Neuron (in vitro differentiated cells): ENCODE data around the gene ERICH6B.

Experiments
- H2AFZ ChIP-seq: one replicate; pipeline ENCODE4 v1.6.1; 2013; ENCODE audit warnings: low read depth, mild to moderate bottlenecking, inconsistent platforms, low read length, moderate library complexity
- H3K27me3 ChIP-seq: one replicate; pipeline ENCODE4 v1.6.1; 2013; ENCODE audit warnings: low read length; ENCODE audit not compliant: insufficient read depth
- H3K36me3 ChIP-seq: one replicate; pipeline ENCODE4 v1.6.1; 2013; ENCODE audit warnings: low read length; ENCODE audit not compliant: insufficient read depth
- H3K4me1 ChIP-seq: one replicate; pipeline ENCODE4 v1.6.1; 2013; ENCODE audit warnings: low read length; ENCODE audit not compliant: insufficient read depth
- H3K4me3 ChIP-seq: 2 replicates; pipeline ENCODE4 v1.5.1; 2013; ENCODE audit warnings: mild to moderate bottlenecking, low read length, moderate library complexity
- H3K9me3 ChIP-seq: one replicate; pipeline ENCODE4 v1.6.1; 2013; ENCODE audit warnings: low read length

The ERICH6B gene

DNA sequence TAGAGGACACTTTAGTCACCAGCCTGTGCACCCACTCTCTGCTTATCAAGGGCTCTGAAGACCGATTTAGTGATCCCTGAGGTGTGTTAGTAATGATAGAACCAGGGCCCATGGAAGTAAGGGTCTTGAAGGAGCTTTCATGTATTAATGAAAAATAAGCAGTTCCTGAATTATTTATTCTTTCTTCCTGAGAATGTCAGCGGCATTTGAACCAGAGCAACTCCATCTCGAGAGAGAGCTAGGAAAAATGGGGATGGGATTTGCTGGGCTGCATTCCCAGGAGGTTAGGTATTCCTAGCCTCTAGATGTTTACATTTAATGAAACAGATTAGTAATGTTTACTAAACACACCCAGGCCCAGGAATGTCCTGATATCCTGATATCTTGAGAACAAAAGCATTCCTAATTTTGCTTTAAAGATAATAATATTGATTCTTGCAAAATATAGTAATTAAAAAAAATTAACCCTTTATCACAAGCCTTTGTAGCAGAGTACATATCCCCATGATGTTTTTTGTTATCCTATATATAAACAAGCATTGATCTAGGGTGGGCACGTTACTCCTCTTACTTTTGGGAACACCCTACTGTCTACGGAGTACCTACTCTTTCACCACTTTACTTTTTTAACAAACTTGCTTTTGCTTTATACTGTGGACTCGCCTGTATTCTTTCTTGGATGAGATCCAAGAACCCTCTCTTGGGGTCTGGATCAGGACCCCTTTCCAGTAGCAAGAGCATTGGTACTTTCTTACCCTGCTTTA, 87.7 kb downstream of the ERICH6B start:
- Histone ChIP-seq H3K27me3 (no peaks in the 10 kb centered on the region), H3K36me3 (peaks cover 62% of the 10 kb centered on the region), H2AFZ (no peak overlapping the region), H3K4me1 (no peaks in the 10 kb centered on the region), H3K9me3 (no peaks in the 10 kb centered on the region), H3K4me3 (no peak overlapping the region)

DNA sequence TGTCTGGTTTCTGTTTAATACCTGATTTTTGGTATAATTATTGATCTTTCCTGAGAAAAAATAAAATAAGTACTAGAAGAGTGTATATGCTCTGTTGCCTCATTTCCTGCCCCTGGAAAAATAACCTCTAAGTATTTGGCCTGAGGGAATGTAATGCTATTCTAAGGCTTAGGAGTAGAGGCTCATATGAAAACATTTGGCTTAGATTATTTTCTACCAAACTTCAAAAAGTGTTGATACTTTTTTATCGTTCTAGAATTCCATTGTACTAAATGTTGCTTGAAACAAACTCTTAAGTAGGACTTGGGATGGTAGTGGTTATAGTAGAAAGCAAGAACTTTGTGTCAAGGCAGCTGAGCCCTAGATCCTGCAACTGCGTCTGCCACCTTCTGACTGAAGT, 93.0 kb downstream of the ERICH6B start:
- Histone ChIP-seq H3K4me3 (no peak overlapping the region), H3K27me3 (no peaks in the 10 kb centered on the region), H3K36me3 (peaks cover 68% of the 10 kb centered on the region), H3K9me3 (no peaks in the 10 kb centered on the region), H3K4me1 (no peaks in the 10 kb centered on the region), H2AFZ (no peak overlapping the region)

DNA sequence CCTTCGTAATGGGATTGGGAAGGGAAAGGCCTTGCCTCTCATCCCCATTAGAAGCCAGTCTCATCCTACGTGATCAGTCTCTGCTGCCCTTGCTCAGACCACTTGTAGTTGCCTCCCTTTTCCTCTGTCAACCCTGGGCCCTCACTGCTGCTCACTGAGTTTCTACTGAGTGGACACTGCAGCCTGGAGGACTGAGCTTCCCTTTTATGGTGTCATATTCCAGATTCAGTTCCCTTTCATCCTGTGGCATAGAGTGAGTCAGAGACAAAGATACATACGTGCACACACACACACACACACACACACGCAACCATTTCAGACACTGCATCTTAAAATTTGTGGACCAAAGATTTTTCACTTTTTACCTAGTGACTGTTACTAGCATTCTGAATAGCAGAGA, 94.2 kb downstream of the ERICH6B start:
- H2AFZ ChIP-seq = no peak overlapping the region
- no peaks in the 10 kb centered on the region for H3K27me3 ChIP-seq
- peaks cover 68% of the 10 kb centered on the region for H3K36me3 ChIP-seq
- no peak overlapping the region for H3K4me3 ChIP-seq
- no peaks in the 10 kb centered on the region for H3K4me1 ChIP-seq
- H3K9me3 ChIP-seq = no peaks in the 10 kb centered on the region

DNA sequence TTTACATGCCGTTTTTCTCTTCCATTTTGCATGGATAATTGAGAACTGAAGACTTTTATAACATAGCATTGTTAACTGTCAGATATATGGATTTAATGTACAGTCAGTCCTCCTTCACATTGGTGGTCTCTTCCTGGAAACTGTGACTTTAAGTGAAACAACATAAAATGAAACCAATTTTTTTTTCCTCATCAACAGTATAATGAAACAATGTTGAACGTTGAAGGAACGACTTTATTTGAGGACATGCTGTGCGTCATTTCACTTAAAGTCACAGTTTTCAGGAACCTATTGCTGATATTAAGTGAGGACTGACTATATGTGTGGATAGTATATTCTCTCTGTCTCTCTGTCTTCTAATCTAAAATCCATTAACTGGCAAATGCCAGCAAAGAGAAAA, 96.0 kb downstream of the ERICH6B start:
- no peaks in the 10 kb centered on the region for H3K27me3 ChIP-seq
- peaks cover 75% of the 10 kb centered on the region for H3K36me3 ChIP-seq
- no peaks in the 10 kb centered on the region for H3K4me1 ChIP-seq
- no peak overlapping the region for H3K4me3 ChIP-seq
- no peak overlapping the region for H2AFZ ChIP-seq
- H3K9me3 ChIP-seq = no peaks in the 10 kb centered on the region

DNA sequence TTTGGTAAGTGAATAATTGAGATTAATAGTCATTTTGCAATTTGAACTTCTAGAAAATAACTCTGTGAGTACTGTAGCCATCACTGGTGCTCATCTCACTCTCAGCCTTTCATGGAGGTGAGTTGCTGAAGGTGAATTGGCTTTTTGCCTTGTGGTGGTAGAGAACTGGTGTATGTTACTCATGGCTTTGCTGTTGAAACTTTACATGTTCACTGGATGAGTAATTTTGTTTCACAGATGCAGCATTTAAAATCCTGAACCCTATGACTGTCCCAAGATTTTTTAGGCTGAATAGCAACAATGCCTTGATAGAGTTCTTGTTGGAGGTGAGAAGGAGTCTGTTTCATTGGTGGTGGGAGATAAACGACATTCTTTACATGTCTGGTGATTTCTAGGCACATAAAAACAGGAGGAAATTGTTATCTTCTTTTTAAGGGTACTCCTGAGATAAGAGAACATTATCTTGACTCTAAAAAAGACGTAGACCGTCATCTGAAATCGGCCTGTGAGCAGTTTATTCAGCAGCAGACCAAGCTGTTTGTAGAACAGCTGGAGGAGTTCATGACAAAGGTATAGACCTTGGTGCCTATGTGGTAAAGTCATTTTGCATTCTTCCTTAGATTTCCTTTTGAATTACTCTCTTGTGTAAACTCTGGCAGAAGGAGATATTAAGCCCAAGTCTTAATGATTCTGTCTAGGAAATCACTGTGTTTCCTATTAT, 96.9 kb downstream of the ERICH6B start:
- H3K9me3 ChIP-seq = no peaks in the 10 kb centered on the region
- H3K4me1 ChIP-seq = no peaks in the 10 kb centered on the region
- no peaks in the 10 kb centered on the region for H3K27me3 ChIP-seq
- H3K36me3 ChIP-seq = peaks cover 70% of the 10 kb centered on the region
- H2AFZ ChIP-seq = no peak overlapping the region
- H3K4me3 ChIP-seq = no peak overlapping the region

- H3K27me3 ChIP-seq = no peaks in the 10 kb centered on the region
- peaks cover 76% of the 10 kb centered on the region for H3K36me3 ChIP-seq
- H2AFZ ChIP-seq = no peak overlapping the region
Measured at GRCh38 chr13:45516757-45517156, 98.8 kb downstream of the ERICH6B start.

GRCh38 chr13:45512098-45512496, 103.4 kb downstream of the ERICH6B start:
- H3K9me3 ChIP-seq = no peaks in the 10 kb centered on the region
- H3K36me3 ChIP-seq = peaks cover 59% of the 10 kb centered on the region
- no peak overlapping the region for H2AFZ ChIP-seq
- no peaks in the 10 kb centered on the region for H3K4me1 ChIP-seq
- H3K4me3 ChIP-seq = no peak overlapping the region
- no peaks in the 10 kb centered on the region for H3K27me3 ChIP-seq

More at GRCh38 chr13:45516757-45517156, 98.8 kb downstream of the ERICH6B start:
- no peaks in the 10 kb centered on the region for H3K4me1 ChIP-seq
- no peak overlapping the region for H3K4me3 ChIP-seq
- no peaks in the 10 kb centered on the region for H3K9me3 ChIP-seq

- peaks cover 58% of the 10 kb centered on the region for H3K36me3 ChIP-seq
- no peaks in the 10 kb centered on the region for H3K9me3 ChIP-seq
- no peak overlapping the region for H3K4me3 ChIP-seq
- no peak overlapping the region for H2AFZ ChIP-seq
- no peaks in the 10 kb centered on the region for H3K4me1 ChIP-seq
- no peaks in the 10 kb centered on the region for H3K27me3 ChIP-seq
Measured at GRCh38 chr13:45511310-45512097, 104.0 kb downstream of the ERICH6B start.

GRCh38 chr13:45510672-45511071, 104.9 kb downstream of the ERICH6B start:
- Histone ChIP-seq H3K27me3 (no peaks in the 10 kb centered on the region), H3K9me3 (no peaks in the 10 kb centered on the region), H3K4me1 (no peaks in the 10 kb centered on the region), H3K4me3 (no peak overlapping the region), H2AFZ (no peak overlapping the region), H3K36me3 (peaks cover 57% of the 10 kb centered on the region)

GRCh38 chr13:45508776-45509175, 106.8 kb downstream of the ERICH6B start:
- H3K9me3 ChIP-seq = no peaks in the 10 kb centered on the region
- peaks cover 58% of the 10 kb centered on the region for H3K36me3 ChIP-seq
- no peaks in the 10 kb centered on the region for H3K27me3 ChIP-seq
- H3K4me1 ChIP-seq = no peaks in the 10 kb centered on the region
- no peak overlapping the region for H2AFZ ChIP-seq
- no peak overlapping the region for H3K4me3 ChIP-seq

- no peaks in the 10 kb centered on the region for H3K27me3 ChIP-seq
- no peak overlapping the region for H2AFZ ChIP-seq
- H3K4me1 ChIP-seq = no peaks in the 10 kb centered on the region
- peaks cover 64% of the 10 kb centered on the region for H3K36me3 ChIP-seq
- no peak overlapping the region for H3K4me3 ChIP-seq
- no peaks in the 10 kb centered on the region for H3K9me3 ChIP-seq
Measured at GRCh38 chr13:45506811-45507210, 108.7 kb downstream of the ERICH6B start.

DNA sequence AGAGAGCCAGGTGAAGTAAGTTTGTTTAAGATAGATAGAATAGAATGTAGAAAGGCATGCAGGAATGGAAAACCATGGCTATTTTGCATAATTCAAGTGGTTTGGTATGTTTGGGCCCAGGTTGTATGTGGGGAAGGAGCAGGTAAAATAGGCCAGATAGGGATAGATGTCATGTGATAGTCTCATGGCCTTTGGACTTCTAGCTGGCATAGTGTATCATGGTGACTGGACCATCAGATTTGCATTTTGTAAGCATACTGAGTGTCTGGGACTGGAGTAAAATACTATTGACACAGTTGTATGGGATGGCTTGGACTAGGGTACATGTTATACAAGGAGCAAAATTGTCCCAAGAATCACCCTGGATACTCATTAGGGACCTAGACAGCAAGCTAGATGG, 111.9 kb downstream of the ERICH6B start:
- peaks cover 70% of the 10 kb centered on the region for H3K36me3 ChIP-seq

GRCh38 chr13:45501175-45501526, 114.4 kb downstream of the ERICH6B start:
- no peak overlapping the region for H3K4me3 ChIP-seq
- H3K9me3 ChIP-seq = peaks cover 8% of the 10 kb centered on the region
- no peaks in the 10 kb centered on the region for H3K4me1 ChIP-seq
- no peak overlapping the region for H2AFZ ChIP-seq
- H3K27me3 ChIP-seq = no peaks in the 10 kb centered on the region
- peaks cover 74% of the 10 kb centered on the region for H3K36me3 ChIP-seq

More for the DNA sequence above, 111.9 kb downstream of the ERICH6B start:
- H3K27me3 ChIP-seq = no peaks in the 10 kb centered on the region
- H3K9me3 ChIP-seq = peaks cover 2% of the 10 kb centered on the region
- H3K4me1 ChIP-seq = no peaks in the 10 kb centered on the region
- H2AFZ ChIP-seq = no peak overlapping the region
- no peak overlapping the region for H3K4me3 ChIP-seq
